CD4-positive, alpha-beta T cell (primary cell): ENCODE measurements around the gene ZNF627. TPM values are rescaled to one million over a fixed set of nuclear protein-coding genes. Genes with fewer than 3 reads are reported as not detected.
"Not testable (repeated sequence)": the region's sequence is repeated elsewhere in the genome, so short reads cannot be mapped to it uniquely, and the experiment has no call there.

Source experiments
- ATAC-seq: fragments of 200-7000 bp; cut with Tn5 transposase; one replicate; pipeline ENCODE4 v1.10.0; 2022; ENCODE audit warnings: mild to moderate bottlenecking; ENCODE audit not compliant: poor library complexity
- CTCF ChIA-PET: fragments of 350-600 bp; sonication (Branson Sonifier 250); formaldehyde crosslinking; loops from one replicate; lab custom pipeline; 2021; ENCODE audit warnings: antibody characterized with exemption, inconsistent platforms; lab: Charles Lee
- POLR2A ChIA-PET: fragments of 350-600 bp; sonication (Branson Sonifier 250); formaldehyde crosslinking; loops from one replicate; lab custom pipeline; 2021; ENCODE audit warnings: antibody characterized with exemption, inconsistent platforms; lab: Charles Lee
- DNase-seq, 14 experiments: peaks; one replicate each; pipeline ENCODE4 v3.0.0-alpha.2; 2013 to 2020; ENCODE audit warnings: mixed read lengths in 2 of 14
- H3K27ac ChIP-seq, 2 donors: one replicate each; pipeline versions ENCODE4 v1.5.1 to v1.7.0; 2013; ENCODE audit warnings: low read length in 2 of 2, low read depth in 1 of 2, mild to moderate bottlenecking in 1 of 2
- H3K27me3 ChIP-seq, 2 experiments: 1 replicate in 1 of 2; 2 replicates in 1 of 2; pipeline versions ENCODE4 v1.6.1 to v1.7.0; 2013; ENCODE audit warnings: low read length in 2 of 2, control low read depth in 1 of 2, mild to moderate bottlenecking in 1 of 2, moderate library complexity in 1 of 2; ENCODE audit not compliant: insufficient read depth in 2 of 2, control insufficient read depth in 1 of 2
- H3K36me3 ChIP-seq: one replicate; pipeline ENCODE4 v1.6.1; 2013; ENCODE audit warnings: low read length, control low read depth; ENCODE audit not compliant: insufficient read depth
- H3K4me1 ChIP-seq: one replicate; pipeline ENCODE4 v1.6.1; 2013; ENCODE audit warnings: low read length, control low read depth; ENCODE audit not compliant: insufficient read depth
- H3K4me3 ChIP-seq: one replicate; pipeline ENCODE4 v1.5.1; 2013; ENCODE audit warnings: mild to moderate bottlenecking, low read length, moderate library complexity
- H3K9me3 ChIP-seq, 2 experiments: 1 replicate in 1 of 2; 2 replicates in 1 of 2; pipeline versions ENCODE4 v1.6.1 to v1.7.0; 2013; ENCODE audit warnings: low read length in 2 of 2, mild to moderate bottlenecking in 2 of 2, control low read depth in 1 of 2, moderate library complexity in 1 of 2; ENCODE audit not compliant: control insufficient read depth in 1 of 2, insufficient read depth in 1 of 2
- H3K27ac Mint-ChIP-seq: one replicate; pipeline ENCODE4 v1.8.0; 2020; ENCODE audit warnings: mixed read lengths
- H3K27me3 Mint-ChIP-seq: one replicate; pipeline ENCODE4 v1.8.0; 2021; ENCODE audit warnings: mixed read lengths
- H3K36me3 Mint-ChIP-seq: one replicate; pipeline ENCODE4 v1.8.0; 2021; ENCODE audit warnings: low read depth, mixed read lengths
- H3K4me1 Mint-ChIP-seq: one replicate; pipeline ENCODE4 v1.8.0; 2021; ENCODE audit warnings: low read depth, mixed read lengths
- H3K4me3 Mint-ChIP-seq: one replicate; pipeline ENCODE4 v1.8.0; 2020; ENCODE audit warnings: mild to moderate bottlenecking, mixed read lengths
- H3K9me3 Mint-ChIP-seq: one replicate; pipeline ENCODE4 v1.8.0; 2020; ENCODE audit warnings: mixed read lengths
- intact Hi-C, 2 experiments: fragments of 100-400 bp; cut with DNase I in 1 of 2; cut with micrococcal nuclease in 1 of 2; formaldehyde crosslinking; loops; one replicate each; pipeline versions ENCODE4 v1.15.1 to v1.9.0; 2023 to 2025; cut with DNase I, micrococcal nuclease
- total RNA-seq, 174 experiments: library from RNA in 2 of 174; stranded (reverse) in 2 of 174; gene quantifications; one replicate each; pipeline ENCODE4 v1.2.3 and lab custom pipeline; 2021 to 2026
- TF ChIP-seq, protein P1 (sequence below): fragments of 200-600 bp; IDR thresholded peaks from one replicate; pipeline ENCODE4 v1.8.0; 2022; ENCODE audit warnings: antibody characterized with exemption, mild to moderate bottlenecking

ZNF627 gene
- total RNA-seq, 2 experiments from 2014 or later = 11.7 to 12.7 TPM

DNA sequence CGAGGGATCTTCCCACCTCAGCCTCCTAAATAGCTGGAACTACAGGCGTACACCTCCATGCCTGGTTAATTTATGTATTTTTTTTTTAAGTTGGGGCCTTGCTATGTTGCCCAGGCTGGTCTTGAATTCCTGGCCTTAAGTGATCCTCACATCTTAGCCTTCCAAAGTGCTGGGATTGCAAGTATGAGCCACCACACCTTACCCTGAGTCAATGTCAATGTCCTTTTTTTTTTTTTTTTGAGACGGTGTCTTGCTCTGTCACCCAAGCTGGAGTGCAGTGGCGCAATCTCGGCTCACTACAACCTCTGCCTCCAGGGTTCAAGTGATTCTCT, 31.7 kb upstream of the ZNF627 start:
- H3K9me3 ChIP-seq, H3K4me3 ChIP-seq, H3K4me3 Mint-ChIP-seq, H3K27ac Mint-ChIP-seq, H3K27ac ChIP-seq, H3K4me1 ChIP-seq, ATAC-seq, H3K27me3 ChIP-seq, POLR2A ChIA-PET, intact Hi-C loops, H3K4me1 Mint-ChIP-seq, H3K9me3 Mint-ChIP-seq, CTCF ChIA-PET, H3K27me3 Mint-ChIP-seq, H3K36me3 ChIP-seq, H3K36me3 Mint-ChIP-seq, DNase-seq: not testable (repeated sequence)

DNA sequence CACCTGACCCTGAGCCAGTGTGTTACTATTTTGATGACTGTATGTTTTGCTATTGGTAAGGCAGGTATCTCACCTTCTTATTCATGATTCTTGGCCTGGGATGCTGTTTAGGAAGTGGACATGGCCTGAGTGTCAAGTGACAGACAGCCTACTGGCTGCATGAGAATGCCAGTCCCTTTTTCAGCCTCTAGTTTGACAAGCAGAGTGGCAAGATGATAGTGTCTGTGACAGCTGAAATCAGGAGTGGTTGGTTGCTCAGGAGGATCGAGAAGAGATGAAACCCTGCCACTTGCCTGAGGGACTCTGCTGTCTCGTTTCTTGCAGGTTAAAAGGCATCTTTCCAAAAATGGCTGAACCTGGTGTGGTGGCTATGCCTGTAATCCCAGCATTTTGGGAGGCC, 31.1 kb upstream of the ZNF627 start:
- Mint-ChIP-seq H3K4me1 (no peaks in the 10 kb centered on the region), H3K9me3 (no peaks in the 10 kb centered on the region), H3K36me3 (no peaks in the 10 kb centered on the region), H3K27me3 (no peaks in the 10 kb centered on the region), H3K4me3 (no peak overlapping the region), H3K27ac (no peak overlapping the region)
- H3K4me1 ChIP-seq = peaks cover 4% of the 10 kb centered on the region
- DNase-seq (no peak), ATAC-seq (no peak)
- intact Hi-C loops = no loop called here
- ChIA-PET POLR2A (no interaction called here), CTCF (no interaction called here)
- H3K36me3 ChIP-seq = no peaks in the 10 kb centered on the region
- no peaks in the 10 kb centered on the region for H3K27me3 ChIP-seq
- no peak overlapping the region for H3K27ac ChIP-seq
- TF ChIP-seq, protein P1, sequence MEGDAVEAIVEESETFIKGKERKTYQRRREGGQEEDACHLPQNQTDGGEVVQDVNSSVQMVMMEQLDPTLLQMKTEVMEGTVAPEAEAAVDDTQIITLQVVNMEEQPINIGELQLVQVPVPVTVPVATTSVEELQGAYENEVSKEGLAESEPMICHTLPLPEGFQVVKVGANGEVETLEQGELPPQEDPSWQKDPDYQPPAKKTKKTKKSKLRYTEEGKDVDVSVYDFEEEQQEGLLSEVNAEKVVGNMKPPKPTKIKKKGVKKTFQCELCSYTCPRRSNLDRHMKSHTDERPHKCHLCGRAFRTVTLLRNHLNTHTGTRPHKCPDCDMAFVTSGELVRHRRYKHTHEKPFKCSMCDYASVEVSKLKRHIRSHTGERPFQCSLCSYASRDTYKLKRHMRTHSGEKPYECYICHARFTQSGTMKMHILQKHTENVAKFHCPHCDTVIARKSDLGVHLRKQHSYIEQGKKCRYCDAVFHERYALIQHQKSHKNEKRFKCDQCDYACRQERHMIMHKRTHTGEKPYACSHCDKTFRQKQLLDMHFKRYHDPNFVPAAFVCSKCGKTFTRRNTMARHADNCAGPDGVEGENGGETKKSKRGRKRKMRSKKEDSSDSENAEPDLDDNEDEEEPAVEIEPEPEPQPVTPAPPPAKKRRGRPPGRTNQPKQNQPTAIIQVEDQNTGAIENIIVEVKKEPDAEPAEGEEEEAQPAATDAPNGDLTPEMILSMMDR = no peak
- no peak overlapping the region for H3K4me3 ChIP-seq
- no peaks in the 10 kb centered on the region for H3K9me3 ChIP-seq

DNA sequence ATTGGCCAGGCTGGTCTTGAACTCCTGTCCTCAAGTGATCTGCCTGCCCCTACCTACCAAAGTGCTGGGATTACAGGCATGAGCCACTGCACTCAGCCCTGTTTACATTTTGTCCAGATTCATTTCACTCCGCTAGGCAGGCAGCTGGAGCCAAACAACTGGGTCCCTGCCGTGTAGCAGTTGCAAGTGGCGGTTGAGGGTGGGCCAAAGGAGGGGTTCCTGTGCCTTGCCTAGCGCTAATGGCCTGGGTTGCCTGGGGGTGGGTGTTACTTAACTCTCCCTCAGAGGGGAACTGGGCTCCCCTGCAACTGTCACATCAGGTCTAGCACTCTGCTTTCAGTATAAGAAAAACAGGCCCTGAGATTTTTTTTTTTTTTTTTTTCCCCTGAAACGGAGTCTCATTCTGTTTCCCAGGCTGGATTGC, 27.2 kb upstream of the ZNF627 start:
- peaks cover 4% of the 10 kb centered on the region for H3K4me1 ChIP-seq
- ATAC-seq (no peak), DNase-seq (no peak)
- TF ChIP-seq, protein P1 = no peak
- POLR2A ChIA-PET = no interaction called here
- intact Hi-C loops = no loop called here
- no peaks in the 10 kb centered on the region for H3K4me1 Mint-ChIP-seq
- no peaks in the 10 kb centered on the region for H3K9me3 ChIP-seq
- H3K27ac ChIP-seq = no peak overlapping the region
- H3K36me3 Mint-ChIP-seq = no peaks in the 10 kb centered on the region
- H3K27ac Mint-ChIP-seq = no peak overlapping the region
- H3K9me3 Mint-ChIP-seq = no peaks in the 10 kb centered on the region
- H3K27me3 ChIP-seq = no peaks in the 10 kb centered on the region
- no peak overlapping the region for H3K4me3 Mint-ChIP-seq
- no peak overlapping the region for H3K4me3 ChIP-seq
- CTCF ChIA-PET = no interaction called here
- H3K36me3 ChIP-seq = no peaks in the 10 kb centered on the region
- H3K27me3 Mint-ChIP-seq = no peaks in the 10 kb centered on the region

DNA sequence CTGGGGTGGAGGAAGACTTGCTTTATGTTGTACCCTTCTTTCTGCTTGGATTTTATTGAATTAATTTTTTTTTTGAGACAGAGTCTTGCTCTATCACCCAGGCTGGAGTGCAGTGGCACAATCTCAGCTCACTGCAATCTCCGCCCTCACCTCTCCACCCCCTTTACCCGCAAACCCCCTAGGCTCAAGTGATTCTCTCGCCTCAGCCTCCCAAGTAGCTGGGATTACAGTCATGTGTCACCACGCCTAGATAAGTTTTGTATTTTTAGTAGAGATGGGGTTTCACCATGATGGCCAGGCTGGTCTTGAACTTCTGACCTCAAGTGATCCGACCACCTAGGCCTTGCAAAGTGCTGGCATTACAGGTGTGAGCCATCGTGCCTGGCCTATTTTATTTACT, 23.9 kb upstream of the ZNF627 start:
- H3K9me3 ChIP-seq, H3K4me1 Mint-ChIP-seq, POLR2A ChIA-PET, intact Hi-C loops, H3K9me3 Mint-ChIP-seq, H3K27ac Mint-ChIP-seq, DNase-seq, H3K4me3 Mint-ChIP-seq, H3K27me3 Mint-ChIP-seq, H3K27ac ChIP-seq, ATAC-seq, CTCF ChIA-PET, H3K4me3 ChIP-seq, H3K27me3 ChIP-seq: not testable (repeated sequence)
- H3K36me3 ChIP-seq = peaks cover 13% of the 10 kb centered on the region
- peaks cover 11% of the 10 kb centered on the region for H3K36me3 Mint-ChIP-seq
- H3K4me1 ChIP-seq = peaks cover 11% of the 10 kb centered on the region

DNA sequence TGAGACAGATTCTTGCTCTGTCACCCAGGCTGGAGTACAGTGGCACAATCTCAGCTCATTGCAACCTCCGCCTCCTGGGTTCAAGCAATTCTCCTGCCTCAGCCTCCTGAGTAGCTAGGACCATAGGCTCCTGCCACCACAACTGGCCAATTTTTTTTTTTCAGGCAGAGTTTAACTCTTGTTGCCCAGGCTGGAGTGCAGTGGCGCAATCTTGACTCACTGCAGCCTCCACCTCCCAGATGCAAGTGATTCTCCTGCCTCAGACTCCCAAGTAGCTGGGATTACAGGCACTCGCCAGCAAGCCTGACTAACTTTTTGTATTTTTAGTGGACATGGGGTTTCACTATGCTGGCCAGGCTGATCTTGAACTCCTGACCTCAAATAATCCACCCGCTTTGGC, 23.5 kb upstream of the ZNF627 start:
- POLR2A ChIA-PET, H3K9me3 ChIP-seq, H3K9me3 Mint-ChIP-seq, DNase-seq, H3K27me3 ChIP-seq, H3K4me3 ChIP-seq, H3K4me3 Mint-ChIP-seq, H3K4me1 Mint-ChIP-seq, H3K27ac Mint-ChIP-seq, intact Hi-C loops, CTCF ChIA-PET, ATAC-seq, H3K27ac ChIP-seq, H3K27me3 Mint-ChIP-seq: not testable (repeated sequence)
- H3K36me3 Mint-ChIP-seq = peaks cover 11% of the 10 kb centered on the region
- Histone ChIP-seq H3K36me3 (peaks cover 13% of the 10 kb centered on the region), H3K4me1 (peaks cover 15% of the 10 kb centered on the region)
